CD4-positive, alpha-beta memory T cell (primary cell): ENCODE results near the gene PCID2. TPM values are rescaled to one million over a fixed set of nuclear protein-coding genes. Genes with fewer than 3 reads are reported as not detected.

ENCODE experiments used
- CTCF ChIA-PET: fragments of 350-600 bp; sonication (Branson Sonifier 250); formaldehyde crosslinking; loops from one replicate; lab custom pipeline; 2021; ENCODE audit warnings: inconsistent platforms; ENCODE audit not compliant: partially characterized antibody; lab: Charles Lee
- POLR2A ChIA-PET: fragments of 350-600 bp; sonication (Branson Sonifier 250); formaldehyde crosslinking; loops from one replicate; lab custom pipeline; 2021; ENCODE audit not compliant: partially characterized antibody; lab: Charles Lee
- DNase-seq, 5 donors: peaks; one replicate each; pipeline versions ENCODE4 v3.0.0 to v3.0.0-alpha.2; 2020 to 2022; ENCODE audit warnings: mixed read lengths in 1 of 5
- H3K27ac ChIP-seq: one replicate; pipeline ENCODE4 v1.7.0; 2013; ENCODE audit warnings: low read depth, low read length
- H3K27me3 ChIP-seq: 2 replicates; pipeline ENCODE4 v1.7.0; 2013; ENCODE audit warnings: mild to moderate bottlenecking, low read length, moderate library complexity; ENCODE audit not compliant: insufficient read depth
- H3K36me3 ChIP-seq: 2 replicates; pipeline ENCODE4 v1.7.0; 2013; ENCODE audit warnings: mild to moderate bottlenecking, low read length, moderate library complexity; ENCODE audit not compliant: insufficient read depth
- H3K4me1 ChIP-seq: 2 replicates; pipeline ENCODE4 v1.7.0; 2013; ENCODE audit warnings: mild to moderate bottlenecking, low read length, moderate library complexity; ENCODE audit not compliant: insufficient read depth
- H3K4me3 ChIP-seq, 2 donors: one replicate each; pipeline ENCODE4 v1.7.0; 2013; ENCODE audit warnings: low read length in 2 of 2, mild to moderate bottlenecking in 1 of 2
- H3K9me3 ChIP-seq, 2 donors: one replicate each; pipeline ENCODE4 v1.7.0; 2013; ENCODE audit warnings: low read length in 2 of 2, control low read depth in 1 of 2; ENCODE audit not compliant: control insufficient read depth in 1 of 2
- H3K27ac Mint-ChIP-seq, 7 donors: one replicate each; pipeline ENCODE4 v1.8.0; 2020 to 2021; ENCODE audit warnings: mixed read lengths in 7 of 7, mild to moderate bottlenecking in 6 of 7, inconsistent platforms in 3 of 7, moderate library complexity in 3 of 7
- H3K27me3 Mint-ChIP-seq, 2 donors: one replicate each; pipeline ENCODE4 v1.8.0; 2020 to 2021; ENCODE audit warnings: mixed read lengths in 2 of 2
- H3K36me3 Mint-ChIP-seq, 2 donors: one replicate each; pipeline ENCODE4 v1.8.0; 2020 to 2021; ENCODE audit warnings: mixed read lengths in 2 of 2, inconsistent platforms in 1 of 2, mild to moderate bottlenecking in 1 of 2
- H3K4me1 Mint-ChIP-seq, 4 donors: one replicate each; pipeline ENCODE4 v1.8.0; 2020 to 2021; ENCODE audit warnings: mixed read lengths in 4 of 4, mild to moderate bottlenecking in 1 of 4
- H3K4me3 Mint-ChIP-seq, 8 donors: one replicate each; pipeline ENCODE4 v1.8.0; 2020 to 2021; ENCODE audit warnings: mixed read lengths in 8 of 8, mild to moderate bottlenecking in 7 of 8, moderate library complexity in 6 of 8, inconsistent platforms in 3 of 8
- H3K9me3 Mint-ChIP-seq, 8 donors: one replicate each; pipeline ENCODE4 v1.8.0; 2020 to 2021; ENCODE audit warnings: mixed read lengths in 8 of 8, mild to moderate bottlenecking in 5 of 8, inconsistent platforms in 3 of 8, moderate library complexity in 1 of 8
- intact Hi-C: fragments of 100-400 bp; cut with micrococcal nuclease; formaldehyde crosslinking; loops from one replicate; pipeline ENCODE4 v1.15.1; 2023
- polyA plus RNA-seq, 2 donors: library from polyadenylated mRNA; unstranded; fragments of 300-500 nt; fragmentation: Illumina TruSeq; gene quantifications; one replicate each; pipeline ENCODE4 v1.2.3, GENCODE V29; 2021
- total RNA-seq, 2 experiments: library from RNA; stranded (reverse); gene quantifications; one replicate each; pipeline ENCODE4 v1.2.3, GENCODE V29; 2021

Gene PCID2
- total and polyA plus RNA-seq, 4 experiments from 2014 or later, result 78.2 to 100 (median 82.3) TPM

DNA sequence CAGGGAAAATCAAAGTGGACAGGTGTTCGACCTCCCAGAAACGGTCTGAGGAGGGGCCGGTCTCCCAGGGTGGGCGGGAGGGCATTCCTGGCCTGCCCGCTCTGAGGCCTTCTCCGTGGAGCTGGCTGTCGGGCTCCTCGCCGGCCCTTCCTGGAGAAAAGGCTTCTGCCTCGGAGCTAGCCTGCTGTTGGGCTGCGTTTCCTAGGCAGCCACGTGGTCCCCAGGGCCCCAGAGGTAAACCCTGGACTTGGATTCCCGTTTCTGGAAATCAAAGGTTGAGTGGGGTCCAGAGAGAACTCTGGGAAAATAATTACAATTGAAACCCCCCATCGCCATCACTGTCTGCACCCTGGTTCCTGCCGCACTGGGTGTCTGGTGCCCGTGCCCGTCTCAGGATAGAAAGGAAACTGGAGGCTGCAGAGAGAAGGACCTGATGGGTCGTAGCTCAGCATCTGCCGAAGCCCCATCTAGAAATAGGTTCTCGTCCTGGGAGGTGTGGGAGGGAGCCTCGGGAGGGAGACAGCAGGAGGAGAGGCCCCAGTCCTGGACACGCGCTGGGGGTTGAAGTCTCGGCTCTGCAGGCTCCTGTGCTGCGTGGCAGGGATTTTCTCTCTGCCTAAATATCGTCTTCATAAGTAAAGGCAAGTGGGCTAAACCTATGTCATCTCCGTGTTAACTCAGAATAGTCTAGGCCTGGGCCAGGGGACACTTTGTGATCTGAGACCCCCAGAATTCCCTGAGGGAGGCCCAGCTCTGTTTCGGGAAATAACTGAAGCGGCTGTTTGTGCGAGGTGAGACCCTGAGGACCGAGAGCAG is 57.7 kb downstream of the PCID2 start:
- Histone ChIP-seq H3K4me3 (no peak overlapping the region), H3K9me3 (no peaks in the 10 kb centered on the region), H3K4me1 (peaks cover 23% of the 10 kb centered on the region), H3K27me3 (no peaks in the 10 kb centered on the region), H3K36me3 (no peaks in the 10 kb centered on the region), H3K27ac (no peak overlapping the region)
- peaks cover 0 to 18% (median 2%) of the 10 kb centered on the region in 8 donors for H3K9me3 Mint-ChIP-seq
- peaks cover 7 to 26% (median 19%) of the 10 kb centered on the region in 4 donors for H3K4me1 Mint-ChIP-seq
- peak overlapping the region in 3 of 8 donors; percentile 29 to 67 (median 36) for H3K4me3 Mint-ChIP-seq
- POLR2A ChIA-PET, result interaction anchor here (1.5 kb wide), 1 partner anchor 58 kb away, joined by 5 read pairs; the partner anchor contains the start of genes CUL4A and PCID2
- H3K36me3 Mint-ChIP-seq, result peaks cover 0 to 4% of the 10 kb centered on the region in 2 donors
- CTCF ChIA-PET, result no interaction called here
- intact Hi-C loops, result no loop called here
- no peak for DNase-seq
- no peaks in the 10 kb centered on the region for H3K27me3 Mint-ChIP-seq
- H3K27ac Mint-ChIP-seq, result peak overlapping the region in 3 of 7 donors; percentile 29 to 80 (median 32)

DNA sequence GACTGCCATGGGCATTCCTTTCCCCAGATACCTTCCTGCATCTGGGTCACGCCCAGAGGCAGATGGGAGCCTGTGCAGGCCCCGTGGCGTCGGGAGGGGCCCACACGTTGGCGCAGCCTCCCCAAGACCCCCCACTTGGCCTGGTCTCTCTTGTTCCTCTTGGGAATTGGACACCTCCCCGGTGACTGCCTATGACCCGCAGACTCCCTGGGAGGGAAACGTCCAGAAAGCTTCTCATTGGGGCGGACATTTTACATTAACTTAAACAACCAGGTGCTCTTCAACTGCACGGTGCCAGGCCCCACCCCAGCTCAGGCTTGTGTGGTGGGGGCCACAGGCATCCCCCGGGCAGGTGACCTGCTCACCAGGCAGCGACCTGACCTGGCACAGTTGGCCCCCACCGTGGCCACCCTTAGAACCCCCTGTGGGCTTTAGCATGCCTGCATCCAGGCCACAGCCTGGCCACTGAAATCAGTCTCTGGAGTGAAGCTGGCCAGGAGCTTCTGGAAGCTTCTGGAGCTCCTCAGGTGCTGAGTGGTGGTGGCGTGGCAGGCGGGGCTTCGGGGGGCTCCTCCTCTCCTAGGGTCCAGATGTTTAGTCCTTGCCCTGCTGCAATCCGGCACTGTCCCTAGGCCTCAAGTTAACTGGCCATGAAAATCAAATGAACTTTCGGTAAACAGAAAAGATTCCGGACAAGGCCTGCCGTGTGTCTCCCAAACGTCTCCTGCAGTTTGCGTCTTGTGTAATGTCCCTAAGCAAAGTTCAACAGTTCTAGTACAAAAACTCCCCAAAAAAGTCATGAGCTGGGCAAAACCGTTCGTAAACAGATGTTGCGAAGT is 58.5 kb downstream of the PCID2 start:
- peaks cover 0 to 4% of the 10 kb centered on the region in 2 donors for H3K36me3 Mint-ChIP-seq
- peak overlapping the region in 2 of 7 donors; percentile 32 to 80 for H3K27ac Mint-ChIP-seq
- peaks cover 7 to 19% (median 14%) of the 10 kb centered on the region in 4 donors for H3K4me1 Mint-ChIP-seq
- POLR2A ChIA-PET, result interaction anchor here (1.5 kb wide), 1 partner anchor 59 kb away, joined by 5 read pairs; the partner anchor contains the start of genes CUL4A and PCID2
- H3K27me3 Mint-ChIP-seq, result no peaks in the 10 kb centered on the region
- peaks cover 23% of the 10 kb centered on the region for H3K4me1 ChIP-seq
- no peaks in the 10 kb centered on the region for H3K9me3 ChIP-seq
- no peak overlapping the region for H3K27ac ChIP-seq
- no peaks in the 10 kb centered on the region for H3K36me3 ChIP-seq
- H3K27me3 ChIP-seq, result no peaks in the 10 kb centered on the region
- DNase-seq, result no peak
- H3K4me3 ChIP-seq, result no peak overlapping the region
- H3K4me3 Mint-ChIP-seq, result no peak overlapping the region
- CTCF ChIA-PET, result no interaction called here
- intact Hi-C loops, result no loop called here
- peaks cover 0 to 14% (median 2%) of the 10 kb centered on the region in 8 donors for H3K9me3 Mint-ChIP-seq

GRCh38 chr13:113148940-113149503 is 59.4 kb downstream of the PCID2 start:
- no peak for DNase-seq
- Mint-ChIP-seq H3K27me3 (no peaks in the 10 kb centered on the region), H3K9me3 (peaks cover 0 to 9% (median 1%) of the 10 kb centered on the region in 8 donors), H3K27ac (no peak overlapping the region), H3K36me3 (peaks cover 0 to 3% of the 10 kb centered on the region in 2 donors), H3K4me1 (peaks cover 7 to 15% (median 11%) of the 10 kb centered on the region in 4 donors), H3K4me3 (no peak overlapping the region)
- Histone ChIP-seq H3K27ac (no peak overlapping the region), H3K27me3 (no peaks in the 10 kb centered on the region), H3K9me3 (no peaks in the 10 kb centered on the region), H3K36me3 (no peaks in the 10 kb centered on the region), H3K4me3 (no peak overlapping the region), H3K4me1 (peaks cover 20% of the 10 kb centered on the region)
- POLR2A ChIA-PET, result no interaction called here
- intact Hi-C loops, result no loop called here
- CTCF ChIA-PET, result no interaction called here

- ChIA-PET POLR2A (no interaction called here), CTCF (no interaction called here)
- no peaks in the 10 kb centered on the region for H3K36me3 Mint-ChIP-seq
- H3K9me3 Mint-ChIP-seq, result peaks cover 0 to 9% (median 1%) of the 10 kb centered on the region in 8 donors
- intact Hi-C loops, result no loop called here
- Histone ChIP-seq H3K27me3 (no peaks in the 10 kb centered on the region), H3K4me3 (no peak overlapping the region), H3K4me1 (peaks cover 17% of the 10 kb centered on the region), H3K36me3 (no peaks in the 10 kb centered on the region), H3K27ac (no peak overlapping the region), H3K9me3 (no peaks in the 10 kb centered on the region)
- no peak for DNase-seq
- H3K4me1 Mint-ChIP-seq, result peaks cover 7 to 13% (median 10%) of the 10 kb centered on the region in 4 donors
- H3K4me3 Mint-ChIP-seq, result no peak overlapping the region
- no peaks in the 10 kb centered on the region for H3K27me3 Mint-ChIP-seq
- no peak overlapping the region for H3K27ac Mint-ChIP-seq
These were observed 60.1 kb downstream of the PCID2 start for GRCh38 chr13:113148407-113148806.

DNA sequence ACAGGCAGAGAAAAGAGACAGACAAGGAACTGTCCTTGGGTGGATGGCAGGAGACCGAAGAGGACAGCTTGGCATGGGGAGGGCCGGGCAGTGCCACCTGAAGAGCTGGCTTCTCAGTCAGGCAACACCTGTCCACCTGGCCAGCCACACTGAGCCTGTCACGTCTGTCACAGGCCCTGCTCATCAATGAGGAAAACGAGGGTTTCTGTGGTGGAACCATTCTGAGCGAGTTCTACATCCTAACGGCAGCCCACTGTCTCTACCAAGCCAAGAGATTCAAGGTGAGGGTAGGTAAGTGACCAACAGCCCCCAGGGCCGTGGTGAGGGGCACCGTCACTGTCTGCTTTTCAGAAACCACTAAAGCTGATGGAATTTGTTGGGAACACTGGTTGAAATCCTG is 61.3 kb downstream of the PCID2 start:
- Histone ChIP-seq H3K27me3 (no peaks in the 10 kb centered on the region), H3K4me3 (no peak overlapping the region), H3K4me1 (peaks cover 5% of the 10 kb centered on the region), H3K9me3 (no peaks in the 10 kb centered on the region), H3K27ac (no peak overlapping the region), H3K36me3 (no peaks in the 10 kb centered on the region)
- H3K27ac Mint-ChIP-seq, result no peak overlapping the region
- ChIA-PET POLR2A (no interaction called here), CTCF (no interaction called here)
- peaks cover under 1 to 4% (median 2%) of the 10 kb centered on the region in 4 donors for H3K4me1 Mint-ChIP-seq
- no peaks in the 10 kb centered on the region for H3K27me3 Mint-ChIP-seq
- DNase-seq, result no peak
- H3K36me3 Mint-ChIP-seq, result no peaks in the 10 kb centered on the region
- H3K9me3 Mint-ChIP-seq, result peaks cover 0 to 4% (median 0%) of the 10 kb centered on the region in 8 donors
- intact Hi-C loops, result no loop called here
- H3K4me3 Mint-ChIP-seq, result no peak overlapping the region

- ChIA-PET CTCF (no interaction called here), POLR2A (no interaction called here)
- Histone ChIP-seq H3K9me3 (no peaks in the 10 kb centered on the region), H3K27me3 (no peaks in the 10 kb centered on the region), H3K36me3 (no peaks in the 10 kb centered on the region), H3K4me3 (no peak overlapping the region), H3K27ac (no peak overlapping the region), H3K4me1 (peaks cover under 1% of the 10 kb centered on the region)
- Mint-ChIP-seq H3K27me3 (no peaks in the 10 kb centered on the region), H3K36me3 (no peaks in the 10 kb centered on the region), H3K9me3 (peaks cover 0 to 4% (median 0%) of the 10 kb centered on the region in 8 donors), H3K4me3 (no peak overlapping the region), H3K4me1 (peaks cover 0 to 2% (median 0%) of the 10 kb centered on the region in 4 donors), H3K27ac (no peak overlapping the region)
- no peak for DNase-seq
- intact Hi-C loops, result no loop called here
These were observed 61.7 kb downstream of the PCID2 start for GRCh38 chr13:113146750-113147149.
